HEK293 (cell line): ENCODE measurements around the gene RAET1E.

Experiments
- CTCF ChIA-PET: fragments of 350-600 bp; formaldehyde crosslinking; extraction: SDS; loops from one replicate; lab custom pipeline; 2021; ENCODE audit warnings: antibody characterized with exemption; lab: Yijun Ruan, JAX
- POLR2A ChIA-PET: fragments of 300-600 bp; formaldehyde crosslinking; extraction: SDS; loops from one replicate; lab custom pipeline; 2020; ENCODE audit warnings: antibody characterized with exemption, inconsistent platforms; lab: Yijun Ruan, JAX
- H3K27ac ChIP-seq: fragments of 200-500 bp; sonication (Bioruptor generic); 2 replicates; pipeline ENCODE4 v1.5.1; 2014; ENCODE audit warnings: low read depth, low read length, control low read depth, inconsistent platforms; ENCODE audit errors: extremely low read depth
- H3K36me3 ChIP-seq, 2 experiments: fragments of 200-500 bp in 1 of 2; sonication (Bioruptor generic) in 1 of 2; 1 replicate in 1 of 2; 2 replicates in 1 of 2; pipeline ENCODE4 v1.5.1; 2014 to 2017; ENCODE audit warnings: inconsistent platforms in 2 of 2, low read length in 2 of 2; ENCODE audit not compliant: control insufficient read depth in 2 of 2, insufficient read depth in 1 of 2
- H3K4me1 ChIP-seq: fragments of 200-500 bp; sonication (Bioruptor generic); 2 replicates; pipeline ENCODE4 v1.5.1; 2014; ENCODE audit warnings: mild to moderate bottlenecking, low read length, inconsistent platforms; ENCODE audit not compliant: control insufficient read depth, insufficient read depth
- H3K4me3 ChIP-seq: 2 replicates; pipeline ENCODE4 v1.5.1; 2011; ENCODE audit warnings: low read depth, mild to moderate bottlenecking, control low read depth, low read length, moderate library complexity
- H3K9me3 ChIP-seq: fragments of 200-500 bp; sonication (Bioruptor generic); 2 replicates; pipeline ENCODE4 v1.5.1; 2014; ENCODE audit warnings: low read depth, low read length, inconsistent platforms; ENCODE audit not compliant: control insufficient read depth, insufficient read depth
- KLF9 ChIP-seq: fragments of 450-650 bp; formaldehyde crosslinking; IDR thresholded peaks from 2 replicates; pipeline ENCODE4 v1.5.1; 2016; ENCODE audit warnings: missing biosample characterization, missing genetic modification characterization, low read depth
- OVOL3 ChIP-seq: fragments of 450-650 bp; formaldehyde crosslinking; IDR thresholded peaks from 2 replicates; pipeline ENCODE4 v1.5.1; 2016; ENCODE audit warnings: missing biosample characterization, missing genetic modification characterization
- PATZ1 ChIP-seq: fragments of 450-650 bp; formaldehyde crosslinking; IDR thresholded peaks from 2 replicates; pipeline ENCODE4 v1.5.1; 2016; ENCODE audit warnings: missing biosample characterization, missing genetic modification characterization
- RBAK ChIP-seq: fragments of 450-650 bp; formaldehyde crosslinking; IDR thresholded peaks from 2 replicates; pipeline ENCODE4 v1.5.1; 2016; ENCODE audit warnings: missing biosample characterization, missing genetic modification characterization
- SP2 ChIP-seq: fragments of 450-650 bp; formaldehyde crosslinking; IDR thresholded peaks from 2 replicates; pipeline ENCODE4 v1.5.1; 2016; ENCODE audit warnings: missing biosample characterization, missing genetic modification characterization
- ZBTB17 ChIP-seq: fragments of 450-650 bp; formaldehyde crosslinking; IDR thresholded peaks from 2 replicates; pipeline ENCODE4 v1.5.1; 2016; ENCODE audit warnings: missing biosample characterization, missing genetic modification characterization
- ZFP3 ChIP-seq: fragments of 450-650 bp; formaldehyde crosslinking; IDR thresholded peaks from 2 replicates; pipeline ENCODE4 v1.5.1; 2016; ENCODE audit warnings: low read depth, missing biosample characterization, missing genetic modification characterization
- ZNF10 ChIP-seq: fragments of 450-650 bp; formaldehyde crosslinking; IDR thresholded peaks from 2 replicates; pipeline ENCODE4 v1.5.1; 2017; ENCODE audit warnings: missing biosample characterization, missing genetic modification characterization
- ZNF174 ChIP-seq: fragments of 450-650 bp; formaldehyde crosslinking; IDR thresholded peaks from 2 replicates; pipeline ENCODE4 v1.5.0; 2017; ENCODE audit warnings: missing biosample characterization, mild to moderate bottlenecking, missing genetic modification characterization
- ZNF175 ChIP-seq: fragments of 450-650 bp; formaldehyde crosslinking; IDR thresholded peaks from 2 replicates; pipeline ENCODE4 v1.5.1; 2016; ENCODE audit warnings: missing biosample characterization, missing genetic modification characterization
- ZNF19 ChIP-seq: fragments of 450-650 bp; formaldehyde crosslinking; IDR thresholded peaks from 2 replicates; pipeline ENCODE4; 2016; ENCODE audit warnings: missing biosample characterization, missing genetic modification characterization, low read depth
- ZNF274 ChIP-seq, 2 experiments: fragments of 200-500 bp in 1 of 2; fragments of 450-650 bp in 1 of 2; sonication (Bioruptor generic) in 1 of 2; formaldehyde crosslinking in 1 of 2; IDR thresholded peaks; 2 replicates each; pipeline versions ENCODE4 v1.5.1 to v1.6.1; 2014 to 2016; ENCODE audit warnings: borderline replicate concordance in 1 of 2, inconsistent platforms in 1 of 2, low read length in 1 of 2, missing biosample characterization in 1 of 2, missing genetic modification characterization in 1 of 2
- ZNF391 ChIP-seq: fragments of 450-650 bp; formaldehyde crosslinking; IDR thresholded peaks from 2 replicates; pipeline ENCODE4 v1.5.1; 2016; ENCODE audit warnings: low read depth, missing biosample characterization, missing genetic modification characterization, borderline replicate concordance
- ZNF398 ChIP-seq: fragments of 450-650 bp; formaldehyde crosslinking; IDR thresholded peaks from 2 replicates; pipeline ENCODE4 v1.5.1; 2017; ENCODE audit warnings: missing biosample characterization, missing genetic modification characterization
- ZNF530 ChIP-seq: fragments of 450-650 bp; formaldehyde crosslinking; IDR thresholded peaks from 2 replicates; pipeline ENCODE4 v1.5.1; 2016; ENCODE audit warnings: low read depth, missing biosample characterization, missing genetic modification characterization
- ZNF747 ChIP-seq: fragments of 450-650 bp; formaldehyde crosslinking; IDR thresholded peaks from 2 replicates; pipeline ENCODE4 v1.5.1; 2016; ENCODE audit warnings: missing biosample characterization, missing genetic modification characterization
- ZNF768 ChIP-seq: fragments of 450-650 bp; formaldehyde crosslinking; IDR thresholded peaks from 2 replicates; pipeline ENCODE4 v1.5.1; 2018; ENCODE audit warnings: missing biosample characterization, mild to moderate bottlenecking, missing genetic modification characterization
- ZNF792 ChIP-seq: fragments of 450-650 bp; formaldehyde crosslinking; IDR thresholded peaks from 2 replicates; pipeline ENCODE4 v1.5.1; 2016; ENCODE audit warnings: missing biosample characterization, missing genetic modification characterization
- TF ChIP-seq, protein P1 (sequence below): fragments of 450-650 bp; formaldehyde crosslinking; IDR thresholded peaks from 2 replicates; pipeline ENCODE4 v1.5.1; 2016; ENCODE audit warnings: missing biosample characterization, missing genetic modification characterization, low read depth
- TF ChIP-seq, protein P2 (sequence below): fragments of 450-650 bp; formaldehyde crosslinking; IDR thresholded peaks from 2 replicates; pipeline ENCODE4 v1.5.0; 2017; ENCODE audit warnings: missing biosample characterization, missing genetic modification characterization, borderline replicate concordance
- TF ChIP-seq, protein P3 (sequence below): fragments of 450-650 bp; formaldehyde crosslinking; IDR thresholded peaks from 2 replicates; pipeline ENCODE4 v1.5.1; 2016; ENCODE audit warnings: missing biosample characterization, missing genetic modification characterization
- TF ChIP-seq, protein P4 (sequence below): IDR thresholded peaks from 2 replicates; pipeline ENCODE4 v1.6.1; 2011; ENCODE audit warnings: mild to moderate bottlenecking, low read depth, low read length, borderline replicate concordance

Gene RAET1E

DNA sequence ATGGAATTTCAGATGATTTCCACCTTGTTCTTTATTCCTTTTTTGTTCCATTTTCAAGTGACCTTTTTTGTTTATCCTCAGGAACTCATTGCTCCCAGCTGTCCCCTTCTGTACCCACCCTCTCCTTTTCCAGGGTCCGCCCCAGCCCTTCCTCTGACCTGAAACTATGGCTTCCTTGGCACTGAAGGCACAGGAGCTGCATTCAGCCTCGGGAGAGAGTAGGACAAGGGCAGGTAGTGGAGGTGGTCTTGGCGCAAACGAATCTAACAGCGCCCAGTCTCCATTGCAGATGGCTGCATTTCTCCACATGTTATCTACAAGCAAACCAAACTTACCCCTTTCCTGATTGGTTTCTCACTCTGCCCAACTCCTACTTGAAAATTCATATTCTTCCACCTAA lies 35.1 kb upstream of the RAET1E start (continued):
- TF ChIP-seq, protein P1, sequence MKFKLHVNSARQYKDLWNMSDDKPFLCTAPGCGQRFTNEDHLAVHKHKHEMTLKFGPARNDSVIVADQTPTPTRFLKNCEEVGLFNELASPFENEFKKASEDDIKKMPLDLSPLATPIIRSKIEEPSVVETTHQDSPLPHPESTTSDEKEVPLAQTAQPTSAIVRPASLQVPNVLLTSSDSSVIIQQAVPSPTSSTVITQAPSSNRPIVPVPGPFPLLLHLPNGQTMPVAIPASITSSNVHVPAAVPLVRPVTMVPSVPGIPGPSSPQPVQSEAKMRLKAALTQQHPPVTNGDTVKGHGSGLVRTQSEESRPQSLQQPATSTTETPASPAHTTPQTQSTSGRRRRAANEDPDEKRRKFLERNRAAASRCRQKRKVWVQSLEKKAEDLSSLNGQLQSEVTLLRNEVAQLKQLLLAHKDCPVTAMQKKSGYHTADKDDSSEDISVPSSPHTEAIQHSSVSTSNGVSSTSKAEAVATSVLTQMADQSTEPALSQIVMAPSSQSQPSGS (tag by site-specific recombination) = no peak
- TF ChIP-seq ZBTB17 = no peak
- no peak for TF ChIP-seq ZNF398 (tag by site-specific recombination)

GRCh38 chr6:149931501-149931900 lies 33.6 kb upstream of the RAET1E start:
- POLR2A ChIA-PET = no interaction called here
- no peaks in the 10 kb centered on the region for H3K36me3 ChIP-seq
- no peaks in the 10 kb centered on the region for H3K9me3 ChIP-seq
- H3K4me3 ChIP-seq = no peak overlapping the region
- TF ChIP-seq PATZ1 (tag by site-specific recombination) (no peak), ZNF768 (tag by site-specific recombination) (no peak), SP2 (tag by site-specific recombination) (no peak), ZFP3 (tag by site-specific recombination) (no peak), ZNF747 (no peak), ZNF391 (tag by site-specific recombination) (no peak), ZNF792 (tag by site-specific recombination) (no peak), OVOL3 (tag by site-specific recombination) (no peak), ZNF19 (tag by site-specific recombination) (no peak), ZNF10 (no peak), ZNF174 (tag by site-specific recombination) (no peak), ZNF274 (IDR thresholded peaks at IDR 0.05; ENCODE audit: low read length) (no peak), ZNF274 (tag by site-specific recombination; IDR thresholded peaks at IDR 0.05; ENCODE audit: borderline replicate concordance) (no peak), RBAK (no peak), ZNF530 (tag by site-specific recombination) (no peak), ZNF175 (no peak), KLF9 (tag by site-specific recombination) (no peak)
- TF ChIP-seq, protein P2, sequence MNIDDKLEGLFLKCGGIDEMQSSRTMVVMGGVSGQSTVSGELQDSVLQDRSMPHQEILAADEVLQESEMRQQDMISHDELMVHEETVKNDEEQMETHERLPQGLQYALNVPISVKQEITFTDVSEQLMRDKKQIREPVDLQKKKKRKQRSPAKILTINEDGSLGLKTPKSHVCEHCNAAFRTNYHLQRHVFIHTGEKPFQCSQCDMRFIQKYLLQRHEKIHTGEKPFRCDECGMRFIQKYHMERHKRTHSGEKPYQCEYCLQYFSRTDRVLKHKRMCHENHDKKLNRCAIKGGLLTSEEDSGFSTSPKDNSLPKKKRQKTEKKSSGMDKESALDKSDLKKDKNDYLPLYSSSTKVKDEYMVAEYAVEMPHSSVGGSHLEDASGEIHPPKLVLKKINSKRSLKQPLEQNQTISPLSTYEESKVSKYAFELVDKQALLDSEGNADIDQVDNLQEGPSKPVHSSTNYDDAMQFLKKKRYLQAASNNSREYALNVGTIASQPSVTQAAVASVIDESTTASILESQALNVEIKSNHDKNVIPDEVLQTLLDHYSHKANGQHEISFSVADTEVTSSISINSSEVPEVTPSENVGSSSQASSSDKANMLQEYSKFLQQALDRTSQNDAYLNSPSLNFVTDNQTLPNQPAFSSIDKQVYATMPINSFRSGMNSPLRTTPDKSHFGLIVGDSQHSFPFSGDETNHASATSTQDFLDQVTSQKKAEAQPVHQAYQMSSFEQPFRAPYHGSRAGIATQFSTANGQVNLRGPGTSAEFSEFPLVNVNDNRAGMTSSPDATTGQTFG (tag by site-specific recombination) = no peak
- TF ChIP-seq, protein P3, sequence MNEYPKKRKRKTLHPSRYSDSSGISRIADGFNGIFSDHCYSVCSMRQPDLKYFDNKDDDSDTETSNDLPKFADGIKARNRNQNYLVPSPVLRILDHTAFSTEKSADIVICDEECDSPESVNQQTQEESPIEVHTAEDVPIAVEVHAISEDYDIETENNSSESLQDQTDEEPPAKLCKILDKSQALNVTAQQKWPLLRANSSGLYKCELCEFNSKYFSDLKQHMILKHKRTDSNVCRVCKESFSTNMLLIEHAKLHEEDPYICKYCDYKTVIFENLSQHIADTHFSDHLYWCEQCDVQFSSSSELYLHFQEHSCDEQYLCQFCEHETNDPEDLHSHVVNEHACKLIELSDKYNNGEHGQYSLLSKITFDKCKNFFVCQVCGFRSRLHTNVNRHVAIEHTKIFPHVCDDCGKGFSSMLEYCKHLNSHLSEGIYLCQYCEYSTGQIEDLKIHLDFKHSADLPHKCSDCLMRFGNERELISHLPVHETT (tag by site-specific recombination) = no peak
- TF ChIP-seq, protein P4, sequence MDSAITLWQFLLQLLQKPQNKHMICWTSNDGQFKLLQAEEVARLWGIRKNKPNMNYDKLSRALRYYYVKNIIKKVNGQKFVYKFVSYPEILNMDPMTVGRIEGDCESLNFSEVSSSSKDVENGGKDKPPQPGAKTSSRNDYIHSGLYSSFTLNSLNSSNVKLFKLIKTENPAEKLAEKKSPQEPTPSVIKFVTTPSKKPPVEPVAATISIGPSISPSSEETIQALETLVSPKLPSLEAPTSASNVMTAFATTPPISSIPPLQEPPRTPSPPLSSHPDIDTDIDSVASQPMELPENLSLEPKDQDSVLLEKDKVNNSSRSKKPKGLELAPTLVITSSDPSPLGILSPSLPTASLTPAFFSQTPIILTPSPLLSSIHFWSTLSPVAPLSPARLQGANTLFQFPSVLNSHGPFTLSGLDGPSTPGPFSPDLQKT = no peak
- TF ChIP-seq, all 188 proteins: peak for 0
- Histone ChIP-seq H3K27ac (no peak overlapping the region), H3K4me1 (no peaks in the 10 kb centered on the region)
- CTCF ChIA-PET = interaction anchor here (0.6 to 1.3 kb wide), 9 partner anchors 59 to 900 kb away, joined by 3 to 4 read pairs (median 3); no protein-coding TSS in a partner anchor
